H1 (cell line): Measurements from ENCODE around the gene ANKRD26. TPM values are rescaled to one million over a fixed set of nuclear protein-coding genes. Genes with fewer than 3 reads are reported as not detected.

Experiments
- CTCF ChIA-PET: fragments of 300-600 bp; sonication (Branson Sonifier 250); formaldehyde crosslinking; loops from one replicate; lab custom pipeline; 2021; ENCODE audit not compliant: partially characterized antibody; lab: Charles Lee
- POLR2A ChIA-PET: fragments of 300-600 bp; sonication (Branson Sonifier 250); formaldehyde crosslinking; loops from one replicate; lab custom pipeline; 2021; ENCODE audit warnings: inconsistent platforms; ENCODE audit not compliant: partially characterized antibody; lab: Charles Lee
- DNase-seq, 2 experiments: peaks; one replicate each; pipeline versions ENCODE4 v3.0.0 to v3.0.0-alpha.2; 2010 to 2022; ENCODE audit warnings: low spot score in 2 of 2, low read depth in 1 of 2, mixed read lengths in 1 of 2
- FAIRE-seq: peaks from 2 replicates; lab custom pipeline; 2011; peaks lifted over from hg19 to GRCh38; lab: Jason Lieb, UNC
- H2AFZ ChIP-seq: 2 replicates; pipeline ENCODE4 v1.8.1; 2012; ENCODE audit warnings: low read length, inconsistent platforms
- H2AK5ac ChIP-seq: 2 replicates; pipeline ENCODE4 v1.6.1; 2013; ENCODE audit warnings: low read depth, low read length
- H2BK120ac ChIP-seq: replicated peaks from 2 replicates; pipeline ENCODE3; 2013; ENCODE audit warnings: low read depth, low read length, inconsistent platforms
- H2BK12ac ChIP-seq: 2 replicates; pipeline ENCODE4 v1.6.1; 2013; ENCODE audit warnings: low read depth, low read length
- H2BK15ac ChIP-seq: 2 replicates; pipeline ENCODE4 v1.6.1; 2013; ENCODE audit warnings: low read length
- H2BK20ac ChIP-seq: 2 replicates; pipeline ENCODE4 v1.6.1; 2013; ENCODE audit warnings: low read length
- H2BK5ac ChIP-seq: 2 replicates; pipeline ENCODE4 v1.6.1; 2013; ENCODE audit warnings: low read depth, low read length
- H3K14ac ChIP-seq: 2 replicates; pipeline ENCODE4 v1.6.1; 2013; ENCODE audit warnings: inconsistent platforms; ENCODE audit not compliant: insufficient read length
- H3K18ac ChIP-seq: 2 replicates; pipeline ENCODE4 v1.6.1; 2013; ENCODE audit warnings: low read length; ENCODE audit errors: extremely low read depth
- H3K23ac ChIP-seq: 2 replicates; pipeline ENCODE4 v1.6.1; 2013; ENCODE audit warnings: inconsistent platforms; ENCODE audit not compliant: insufficient read length
- H3K23me2 ChIP-seq: 2 replicates; pipeline ENCODE4 v1.6.1; 2013; ENCODE audit warnings: low read depth, low read length
- H3K27ac ChIP-seq: 2 replicates; pipeline ENCODE4 v1.6.1; 2011; ENCODE audit warnings: low read depth, low read length, inconsistent platforms
- H3K27me3 ChIP-seq, 4 experiments: replicated peaks in 1 of 4; 1 replicate in 1 of 4; 2 replicates in 3 of 4; pipeline versions ENCODE4 v1.6.1 to v1.8.1; 2011 to 2013; ENCODE audit warnings: low read length in 3 of 4, mild to moderate bottlenecking in 3 of 4, inconsistent platforms in 2 of 4, mixed read lengths in 2 of 4, moderate library complexity in 1 of 4; ENCODE audit not compliant: control insufficient read depth in 3 of 4, insufficient read depth in 3 of 4; ENCODE audit errors: extremely low read depth in 1 of 4
- H3K36me3 ChIP-seq, 4 experiments: 2 replicates each; pipeline versions ENCODE4 v1.6.1 to v1.8.1; 2011 to 2013; ENCODE audit warnings: mild to moderate bottlenecking in 4 of 4, low read length in 3 of 4, moderate library complexity in 2 of 4, control low read depth in 1 of 4, inconsistent platforms in 1 of 4; ENCODE audit not compliant: insufficient read depth in 4 of 4, control insufficient read depth in 2 of 4
- H3K4ac ChIP-seq: replicated peaks from 2 replicates; pipeline ENCODE3; 2013; ENCODE audit warnings: low read length, low read depth, mixed read lengths, inconsistent platforms; ENCODE audit not compliant: insufficient read length
- H3K4me1 ChIP-seq, 4 experiments: replicated peaks in 1 of 4; 1 replicate in 1 of 4; 2 replicates in 3 of 4; pipeline versions ENCODE4 v1.6.1 to v1.8.1; 2011 to 2013; ENCODE audit warnings: low read length in 3 of 4, inconsistent platforms in 2 of 4, mixed read lengths in 1 of 4; ENCODE audit not compliant: insufficient read depth in 4 of 4, control insufficient read depth in 3 of 4
- H3K4me2 ChIP-seq, 2 experiments: 2 replicates each; pipeline versions ENCODE4 v1.6.1 to v1.8.1; 2011 to 2013; ENCODE audit warnings: low read depth in 2 of 2, low read length in 2 of 2, control low read depth in 1 of 2, inconsistent platforms in 1 of 2, mild to moderate bottlenecking in 1 of 2; ENCODE audit not compliant: insufficient read depth in 1 of 2
- H3K4me3 ChIP-seq, 4 experiments: fragments of 200-600, 300-600 bp in 1 of 4; sonication (generic), shearing (Covaris generic), sonication (Bioruptor Twin) in 1 of 4; 2 replicates each; pipeline versions ENCODE4 v1.5.1 to v1.8.1; 2011 to 2016; ENCODE audit warnings: low read length in 4 of 4, low read depth in 3 of 4, control low read depth in 2 of 4, inconsistent platforms in 2 of 4, mild to moderate bottlenecking in 2 of 4, mixed read lengths in 1 of 4, moderate library complexity in 1 of 4; ENCODE audit not compliant: insufficient read depth in 2 of 4; ENCODE audit errors: extremely low read depth in 1 of 4
- H3K56ac ChIP-seq: replicated peaks from 2 replicates; pipeline ENCODE3; 2013; ENCODE audit warnings: low read depth, mild to moderate bottlenecking, mixed read lengths, low read length, inconsistent platforms; ENCODE audit not compliant: insufficient read length
- H3K79me1 ChIP-seq: 2 replicates; pipeline ENCODE4 v1.6.1; 2013; ENCODE audit warnings: low read depth, low read length, control low read depth
- H3K79me2 ChIP-seq, 2 experiments: 2 replicates each; pipeline versions ENCODE4 v1.6.1 to v1.8.1; 2012 to 2013; ENCODE audit warnings: low read length in 2 of 2, mild to moderate bottlenecking in 2 of 2, inconsistent platforms in 1 of 2; ENCODE audit not compliant: insufficient read depth in 2 of 2, control insufficient read depth in 1 of 2
- H3K9ac ChIP-seq, 4 experiments: replicated peaks in 1 of 4; 1 replicate in 1 of 4; 2 replicates in 3 of 4; pipeline versions ENCODE4 v1.6.1 to v1.8.1; 2011 to 2013; ENCODE audit warnings: low read depth in 3 of 4, low read length in 3 of 4, control low read depth in 2 of 4, mild to moderate bottlenecking in 2 of 4, moderate library complexity in 2 of 4, inconsistent platforms in 1 of 4; ENCODE audit errors: extremely low read depth in 1 of 4
- H3K9me3 ChIP-seq, 2 experiments: 2 replicates each; pipeline versions ENCODE4 v1.6.1 to v1.8.1; 2012 to 2013; ENCODE audit warnings: mild to moderate bottlenecking in 2 of 2, moderate library complexity in 2 of 2, control low read depth in 1 of 2, inconsistent platforms in 1 of 2, low read depth in 1 of 2, low read length in 1 of 2, mixed read lengths in 1 of 2; ENCODE audit not compliant: insufficient read depth in 2 of 2
- H4K20me1 ChIP-seq, 2 experiments: replicated peaks in 1 of 2; 2 replicates each; pipeline versions ENCODE3 to v1.8.1; 2011 to 2013; ENCODE audit warnings: inconsistent platforms in 2 of 2, low read length in 2 of 2, mild to moderate bottlenecking in 1 of 2; ENCODE audit not compliant: insufficient read depth in 2 of 2, control insufficient read depth in 1 of 2
- H4K5ac ChIP-seq: 2 replicates; pipeline ENCODE4 v1.6.1; 2013; ENCODE audit warnings: low read length, low read depth, mixed read lengths, inconsistent platforms; ENCODE audit not compliant: insufficient read length
- H4K8ac ChIP-seq: 2 replicates; pipeline ENCODE4 v1.8.0; 2013; ENCODE audit warnings: mild to moderate bottlenecking, moderate library complexity, low read length, inconsistent platforms; ENCODE audit not compliant: insufficient read depth; ENCODE audit errors: extremely low read depth
- H4K91ac ChIP-seq: replicated peaks from 2 replicates; pipeline ENCODE3; 2013; ENCODE audit warnings: low read length, mixed read lengths, inconsistent platforms; ENCODE audit not compliant: insufficient read length
- ASH2L ChIP-seq: fragments of 200-600, 300-600 bp; sonication (generic); IDR thresholded peaks from one replicate; pipeline ENCODE4 v1.7.1; 2017; ENCODE audit warnings: low read length
- EGR1 ChIP-seq: IDR thresholded peaks from 2 replicates; pipeline ENCODE4 v1.6.1; 2011; ENCODE audit warnings: low read depth, low read length, borderline replicate concordance
- FOSL1 ChIP-seq: IDR thresholded peaks from 2 replicates; pipeline ENCODE4 v1.6.1; 2011; ENCODE audit warnings: mild to moderate bottlenecking, low read depth, low read length, moderate library complexity; ENCODE audit not compliant: insufficient read depth
- NRF1 ChIP-seq: IDR thresholded peaks from 2 replicates; pipeline ENCODE4 v1.6.1; 2011; ENCODE audit warnings: mild to moderate bottlenecking, low read depth, low read length, improper control_type of control experiment
- SP2 ChIP-seq: IDR thresholded peaks from 2 replicates; pipeline ENCODE4 v1.6.1; 2012; ENCODE audit warnings: mild to moderate bottlenecking, low read length, inconsistent platforms
- SUZ12 ChIP-seq: fragments of 200-600 bp; sonication (generic); IDR thresholded peaks from 2 replicates; pipeline ENCODE4 v1.6.1; 2012; ENCODE audit warnings: mild to moderate bottlenecking, inconsistent platforms, low read length, moderate library complexity, mixed read lengths
- USF2 ChIP-seq: IDR thresholded peaks from 2 replicates; pipeline ENCODE4 v1.6.1; 2011; ENCODE audit warnings: low read length, improper control_type of control experiment
- WGBS, 2 experiments: shearing (Covaris generic) in 1 of 2; methylation state at CpG; one replicate each; pipeline versions ENCODE4 v1.1.6 to v1.1.7; 2013 to 2015; ENCODE audit warnings: low lambda C conversion rate in 2 of 2, mixed read lengths in 2 of 2, inconsistent platforms in 1 of 2, low coverage in 1 of 2, missing lambda C conversion rate in 1 of 2; ENCODE audit not compliant: insufficient replicate concordance in 2 of 2, insufficient coverage in 1 of 2, insufficient read length in 1 of 2; ENCODE audit errors: extremely low coverage in 1 of 2, missing lambda C conversion rate in 1 of 2; 5-methylcytosine and 5-hydroxymethylcytosine counted together
- polyA plus RNA-seq, 7 experiments: library from polyadenylated mRNA; depleted of rRNA in 3 of 7; stranded (reverse) in 5 of 7; unstranded in 2 of 7; fragments of >200 nt in 5 of 7; fragments of 200-250 nt in 2 of 7; gene quantifications; 1 replicate in 5 of 7; 2 replicates in 1 of 7; 4 replicates in 1 of 7; pipeline versions ENCODE4 v1.2.1 to v1.2.3, GENCODE V29; 2011 to 2013; ENCODE audit warnings: missing spikeins in 2 of 7, mixed read lengths in 2 of 7
- total RNA-seq: library from RNA; stranded (reverse); fragmentation: NEBNext Ultra II Directional; extraction: Animal tissue kit (Norgen Biotek cat#: 25700); gene quantifications from 2 replicates; pipeline ENCODE4 v1.2.1, GENCODE V29; 2021

ANKRD26 gene
- total and polyA plus RNA-seq, 2 of the 8 experiments (the other 6 are each of a cell fraction or from before 2014, with no cell fraction given), result 1.3 to 8.8 TPM

- H4K5ac ChIP-seq, result no peak overlapping the region
- H3K79me1 ChIP-seq, result no peaks in the 10 kb centered on the region
- TF ChIP-seq FOSL1 (no peak), SP2 (no peak), ASH2L (no peak), NRF1 (no peak), EGR1 (no peak), SUZ12 (no peak), USF2 (no peak)
- H3K9me3 ChIP-seq, result peaks cover 0 to 3% of the 10 kb centered on the region in 2 experiments; a peak in 1 of 4 replicates
- no peaks in the 10 kb centered on the region for H3K27me3 ChIP-seq
- no peak overlapping the region for H3K56ac ChIP-seq
- no peak overlapping the region for H3K4me2 ChIP-seq
- H2BK120ac ChIP-seq, result no peak overlapping the region
- H2BK15ac ChIP-seq, result no peak overlapping the region
- H3K4me1 ChIP-seq, result no peaks in the 10 kb centered on the region
- no peaks in the 10 kb centered on the region for H4K20me1 ChIP-seq
- H4K8ac ChIP-seq, result no peak overlapping the region
- H3K27ac ChIP-seq, result no peak overlapping the region
- H3K4ac ChIP-seq, result no peak overlapping the region
- DNase-seq, result no peak
- H3K4me3 ChIP-seq, result no peak overlapping the region
- H3K79me2 ChIP-seq, result no peaks in the 10 kb centered on the region
- WGBS, 2 experiments, result 94% methylated on average over 4 of the region's 4 CpGs; no CpG with 5 or more reads in 1 of the 2 experiments
- CTCF ChIA-PET, result no interaction called here
- H3K14ac ChIP-seq, result no peak overlapping the region
- H3K9ac ChIP-seq, result no peak overlapping the region
- H4K91ac ChIP-seq, result no peak overlapping the region
- no peaks in the 10 kb centered on the region for H3K23me2 ChIP-seq
- no peak overlapping the region for H3K18ac ChIP-seq
- no peak overlapping the region for H3K23ac ChIP-seq
- no peak overlapping the region for H2BK5ac ChIP-seq
- H2AFZ ChIP-seq, result no peak overlapping the region
- FAIRE-seq, result no peak
- POLR2A ChIA-PET, result no interaction called here
- no peaks in the 10 kb centered on the region for H3K36me3 ChIP-seq
- H2BK20ac ChIP-seq, result no peak overlapping the region
- H2BK12ac ChIP-seq, result no peak overlapping the region
- H2AK5ac ChIP-seq, result no peak overlapping the region
These were observed 121.8 kb downstream of the ANKRD26 start for GRCh38 chr10:26978519-26978918.
